GM19025 (cell line): Measurements from ENCODE around the gene PUS7.
A peak's percentile ranks its signal among the peaks of the same experiment; 100 is the strongest.
"Not testable (repeated sequence)": the region's sequence is repeated elsewhere in the genome, so short reads cannot be mapped to it uniquely, and the experiment has no call there.

Experiments
- ATAC-seq: cut with Tn5 transposase; IDR thresholded peaks from one replicate; pipeline ENCODE4 v1.9.1; 2021; ENCODE audit warnings: mild to moderate bottlenecking, low read depth, moderate library complexity; ENCODE audit not compliant: unreplicated experiment

Gene PUS7, protein sequence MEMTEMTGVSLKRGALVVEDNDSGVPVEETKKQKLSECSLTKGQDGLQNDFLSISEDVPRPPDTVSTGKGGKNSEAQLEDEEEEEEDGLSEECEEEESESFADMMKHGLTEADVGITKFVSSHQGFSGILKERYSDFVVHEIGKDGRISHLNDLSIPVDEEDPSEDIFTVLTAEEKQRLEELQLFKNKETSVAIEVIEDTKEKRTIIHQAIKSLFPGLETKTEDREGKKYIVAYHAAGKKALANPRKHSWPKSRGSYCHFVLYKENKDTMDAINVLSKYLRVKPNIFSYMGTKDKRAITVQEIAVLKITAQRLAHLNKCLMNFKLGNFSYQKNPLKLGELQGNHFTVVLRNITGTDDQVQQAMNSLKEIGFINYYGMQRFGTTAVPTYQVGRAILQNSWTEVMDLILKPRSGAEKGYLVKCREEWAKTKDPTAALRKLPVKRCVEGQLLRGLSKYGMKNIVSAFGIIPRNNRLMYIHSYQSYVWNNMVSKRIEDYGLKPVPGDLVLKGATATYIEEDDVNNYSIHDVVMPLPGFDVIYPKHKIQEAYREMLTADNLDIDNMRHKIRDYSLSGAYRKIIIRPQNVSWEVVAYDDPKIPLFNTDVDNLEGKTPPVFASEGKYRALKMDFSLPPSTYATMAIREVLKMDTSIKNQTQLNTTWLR

DNA sequence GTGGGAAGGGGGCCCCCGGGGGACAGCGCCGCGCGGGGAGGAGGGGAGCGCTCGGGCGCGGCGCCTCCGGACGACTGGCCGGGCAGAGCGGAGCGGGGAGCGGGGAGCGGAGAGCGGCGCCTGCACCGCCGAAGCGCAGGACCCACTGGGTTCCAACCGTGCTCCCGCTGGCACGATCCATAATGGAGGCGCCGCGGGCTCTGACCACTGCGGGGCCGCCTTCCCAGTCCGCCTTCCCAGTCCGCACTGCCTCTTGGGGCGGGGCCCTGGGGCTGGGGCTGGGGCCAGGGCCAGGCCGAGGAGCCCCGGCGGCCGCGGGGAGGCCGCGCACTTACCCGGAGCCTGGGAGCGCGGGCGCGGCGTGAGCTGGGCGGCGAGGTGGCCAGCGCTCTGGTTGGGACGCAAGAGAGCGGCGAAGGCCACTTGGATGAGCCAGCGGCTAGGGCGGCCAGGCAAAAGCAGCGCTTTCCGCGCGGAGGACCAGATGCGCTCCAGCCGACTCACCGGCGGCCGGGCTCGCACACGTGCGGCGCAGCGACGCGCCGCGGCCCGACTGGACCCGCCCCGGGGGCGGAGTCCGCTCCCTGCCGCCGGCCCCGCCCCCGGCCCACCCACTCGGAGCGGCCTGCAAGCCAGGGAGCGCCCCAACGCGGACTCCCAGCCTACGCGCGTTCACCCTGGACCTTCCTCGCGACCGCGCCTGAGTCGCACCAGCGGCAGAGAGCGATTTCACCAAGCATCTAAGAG is at the start of gene PUS7:
TSS of gene PUS7 (minus strand) at position 555 of the 747 bp plus-strand sequence. CDS start 13,759 bp downstream, outside the sequence.
- ATAC-seq, result peak; percentile 87

DNA sequence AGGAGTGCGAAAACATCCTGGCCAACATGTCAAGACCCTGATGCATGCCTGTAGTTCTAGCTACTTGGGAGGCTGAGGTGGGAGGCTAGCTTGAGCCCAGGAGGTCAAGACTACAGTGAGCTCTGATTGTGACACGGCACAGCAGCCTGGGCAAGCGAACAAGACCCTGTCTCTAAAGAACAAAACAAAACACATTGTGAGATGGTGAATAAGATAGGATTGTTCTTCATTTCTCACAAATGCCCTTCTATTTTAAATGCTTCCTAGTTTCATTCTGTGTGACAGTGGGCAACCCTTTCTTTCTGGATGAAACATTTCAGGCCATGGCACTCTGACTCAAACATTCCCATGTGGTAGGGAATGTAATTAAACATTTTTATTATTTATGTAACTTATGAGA is 45.8 kb upstream of the PUS7 start:
- no peak for ATAC-seq

DNA sequence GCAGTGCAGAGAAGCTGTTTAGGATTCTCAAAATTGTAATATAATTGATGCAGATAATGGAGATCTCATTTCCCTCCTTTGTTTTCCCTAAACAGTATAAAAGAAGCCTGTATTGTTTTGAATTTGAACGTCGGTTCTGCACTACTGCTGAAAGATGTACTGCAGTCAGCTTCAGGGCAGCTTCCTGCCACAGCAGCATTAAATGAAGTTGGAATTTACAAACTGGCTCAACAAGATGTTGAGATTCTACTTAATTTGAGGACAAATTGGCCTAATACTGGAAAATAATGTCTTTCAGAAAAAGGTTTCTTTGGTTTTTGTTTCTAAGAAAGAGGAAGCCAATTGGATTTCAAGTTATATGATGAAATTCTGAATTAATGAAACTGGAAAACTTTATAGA is 45.0 kb upstream of the PUS7 start:
- ATAC-seq, result no peak

DNA sequence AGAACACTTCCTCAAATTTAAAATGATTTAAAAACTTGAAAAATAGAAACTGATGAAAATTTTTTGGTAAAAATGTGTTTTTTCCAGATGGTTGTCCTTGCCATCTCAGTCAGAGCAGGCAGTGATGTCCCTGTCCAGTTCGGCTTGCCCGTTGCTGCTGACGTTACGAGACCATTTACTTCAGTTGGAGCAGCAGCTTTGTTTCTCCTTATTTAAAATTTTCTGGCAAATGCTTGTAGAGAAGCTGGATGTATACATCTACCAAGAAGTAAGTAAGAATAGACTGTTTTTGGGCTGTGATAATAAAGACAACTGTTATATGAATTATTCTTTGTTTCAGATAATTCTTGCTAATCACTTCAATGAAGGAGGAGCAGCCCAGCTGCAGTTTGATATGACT is 43.1 kb upstream of the PUS7 start:
- no peak for ATAC-seq

DNA sequence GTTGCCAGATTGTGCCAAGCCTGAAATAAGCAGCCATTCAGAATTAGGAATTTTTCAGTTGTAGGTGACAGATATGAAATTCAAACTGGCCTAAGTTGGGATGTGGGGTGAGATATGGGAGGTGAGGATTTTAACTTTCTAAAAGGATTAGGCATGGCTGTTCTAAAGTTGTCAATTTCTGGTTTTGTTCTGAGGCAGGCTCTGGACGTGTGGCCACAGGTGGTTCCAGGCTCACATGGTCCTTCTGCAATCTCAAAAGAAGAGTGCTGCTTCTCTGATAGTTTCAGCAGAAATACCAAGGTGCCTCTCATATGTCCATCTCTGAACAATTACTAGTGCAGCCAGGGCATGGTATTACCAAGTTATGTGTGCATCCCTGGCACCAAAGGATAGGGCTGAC is 37.9 kb upstream of the PUS7 start:
- no peak for ATAC-seq

DNA sequence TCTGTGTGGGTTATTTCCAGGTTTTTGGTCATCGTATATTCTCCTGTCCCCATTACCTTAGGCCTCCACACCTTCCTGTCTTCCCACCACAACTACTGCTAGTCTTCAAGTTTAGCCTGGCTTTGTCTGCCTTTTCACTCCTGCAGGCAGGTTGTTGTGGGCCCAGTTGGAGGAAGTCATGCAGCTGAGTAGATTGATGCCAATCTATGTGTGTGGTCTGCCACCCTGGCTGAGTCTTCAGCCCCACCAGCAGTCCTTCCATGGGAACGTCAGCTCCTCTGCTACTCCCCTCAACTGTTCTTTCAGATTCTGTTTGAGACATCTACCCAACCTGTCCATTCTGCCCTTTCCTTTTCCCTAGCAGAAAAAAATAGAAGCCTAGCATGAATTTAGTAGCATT is 16.3 kb upstream of the PUS7 start:
- ATAC-seq, result no peak

DNA sequence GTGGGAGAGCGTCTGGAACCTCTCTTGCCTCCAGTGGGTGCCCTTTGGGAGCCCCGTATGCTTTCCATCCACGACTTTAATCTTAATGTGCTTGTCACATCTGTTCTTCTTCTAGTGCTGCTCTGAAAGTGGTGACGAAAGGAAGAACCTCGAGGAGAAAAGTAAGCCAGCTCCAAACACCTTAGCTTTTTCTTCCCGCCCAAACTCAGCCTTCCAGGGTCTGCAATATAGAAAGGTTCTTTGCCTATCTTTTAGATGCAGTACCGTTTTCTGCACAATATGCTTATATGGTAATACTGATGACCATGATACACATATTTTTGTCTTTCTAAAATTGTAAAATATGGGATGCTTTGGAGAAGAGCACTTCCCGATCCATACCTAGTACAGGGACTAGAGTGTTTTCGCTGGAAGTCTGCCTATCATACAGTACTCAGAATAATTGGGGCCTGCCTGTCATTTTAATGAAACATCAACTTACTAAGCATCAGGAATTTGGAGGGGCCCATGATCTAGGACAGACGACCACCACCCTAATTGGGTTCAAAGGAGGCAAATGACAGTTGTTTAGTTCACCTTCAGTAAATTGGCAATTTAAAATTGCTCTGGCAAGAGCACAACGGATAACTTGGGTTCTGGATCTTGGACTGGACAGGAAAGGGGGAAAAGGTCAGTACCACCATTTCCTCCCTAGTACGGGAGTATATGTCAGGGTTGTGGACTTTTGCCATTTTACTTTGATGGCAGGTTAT is 10.8 kb upstream of the PUS7 start:
- no peak for ATAC-seq

DNA sequence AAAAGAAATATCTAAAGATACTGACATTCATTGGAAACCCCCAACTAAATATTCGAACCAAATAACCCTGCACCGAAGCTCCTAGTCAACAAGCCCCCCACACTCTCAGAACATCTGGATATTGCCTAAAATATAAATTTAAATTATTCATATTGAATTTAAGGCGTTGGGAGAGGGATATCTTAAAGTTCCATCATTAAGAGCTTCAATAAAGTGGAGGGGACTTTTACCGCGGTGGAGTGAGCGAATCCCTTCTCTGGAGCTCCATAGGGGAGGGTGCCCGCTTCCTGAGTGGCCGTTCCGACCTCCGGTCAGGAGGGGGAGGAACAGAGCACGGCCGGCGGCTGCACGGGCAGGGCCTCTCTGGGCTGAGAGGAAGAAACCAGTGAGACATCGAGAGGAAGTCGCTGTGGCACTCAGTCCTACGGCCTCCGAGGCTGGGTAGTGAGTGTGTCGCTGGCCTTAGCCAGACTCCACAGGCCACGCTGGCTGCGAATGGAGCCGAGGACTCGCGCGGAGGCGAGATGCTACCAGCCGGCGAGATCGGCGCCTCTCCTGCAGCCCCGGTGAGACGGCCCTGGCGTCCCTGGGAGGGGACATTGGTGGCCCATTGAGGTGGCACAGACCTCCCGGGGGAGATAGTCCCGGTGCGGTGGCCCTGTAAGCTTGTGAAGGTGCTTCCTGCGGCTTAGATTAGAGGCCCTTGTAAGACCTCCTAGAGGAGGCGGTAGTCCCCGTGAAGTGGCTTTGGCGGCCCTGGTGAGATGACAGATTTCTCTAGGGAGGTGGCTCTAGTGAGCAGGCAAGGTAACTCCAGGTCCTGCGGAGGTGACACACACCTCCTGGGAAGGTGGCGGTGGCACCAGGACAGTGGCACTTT is 10.0 kb upstream of the PUS7 start, which contains the start of gene RINT1:
TSS of gene RINT1 (plus strand) at position 410 of the 880 bp plus-strand sequence. CDS start at position 525, 115 bp downstream.
- peak; percentile 88 for ATAC-seq

DNA sequence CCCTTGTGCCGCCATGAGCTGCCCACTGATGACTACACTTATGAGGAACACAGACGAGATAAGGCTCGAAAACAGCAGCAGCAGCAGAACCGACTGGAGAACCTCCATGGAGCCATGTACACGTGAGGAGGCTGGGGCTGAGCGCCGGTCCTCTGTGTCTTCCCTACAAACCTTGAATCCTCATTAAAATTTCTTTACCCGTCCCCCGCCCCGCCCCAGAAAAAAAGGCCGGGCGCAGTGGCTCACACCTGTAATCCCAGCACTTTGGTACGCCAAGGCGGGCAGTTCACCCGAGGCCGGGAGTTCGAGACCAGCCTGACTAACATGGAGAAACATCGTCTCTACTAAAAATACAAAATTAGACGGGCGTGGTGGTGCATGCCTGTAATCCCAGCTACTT is 8.5 kb upstream of the PUS7 start:
- ATAC-seq, result no peak

DNA sequence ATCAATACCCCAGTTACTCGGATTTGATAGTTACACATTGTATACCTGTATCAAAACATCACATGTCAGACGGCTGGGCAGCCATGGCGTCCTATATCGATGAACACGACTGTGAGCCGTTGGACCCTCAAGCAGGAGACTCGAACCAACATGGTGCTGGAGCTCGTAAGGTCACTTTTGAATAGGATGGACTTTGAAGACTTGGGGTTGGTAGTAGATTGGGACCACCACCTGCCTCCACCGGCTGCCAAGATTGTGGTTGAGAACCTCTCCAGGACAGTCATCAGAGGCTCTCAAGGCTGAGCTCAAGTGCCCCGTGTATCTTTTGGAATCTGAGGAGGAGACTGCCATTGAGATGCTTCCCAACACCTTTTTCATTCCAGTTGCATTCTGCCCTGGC is 8.1 kb upstream of the PUS7 start:
- ATAC-seq, result no peak

DNA sequence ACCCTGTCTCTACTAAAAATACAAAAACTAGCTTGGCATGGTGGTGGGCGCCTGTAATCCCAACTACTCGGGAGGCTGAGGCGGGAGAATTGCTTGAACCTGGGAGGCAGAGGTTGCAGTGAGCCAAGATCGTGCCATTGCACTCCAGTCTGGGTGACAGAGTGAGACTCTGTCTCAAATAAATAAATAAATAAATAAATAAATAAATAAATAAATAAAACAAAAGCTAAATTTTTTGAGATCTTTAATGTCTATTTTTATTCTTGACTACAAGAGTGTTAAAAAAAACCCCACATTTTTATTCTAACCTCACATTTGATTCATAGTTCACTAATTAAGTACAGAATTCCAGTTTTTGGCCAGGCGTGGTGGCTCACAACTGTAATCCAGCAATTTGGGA is 5.7 kb upstream of the PUS7 start:
- not testable (repeated sequence) for ATAC-seq

DNA sequence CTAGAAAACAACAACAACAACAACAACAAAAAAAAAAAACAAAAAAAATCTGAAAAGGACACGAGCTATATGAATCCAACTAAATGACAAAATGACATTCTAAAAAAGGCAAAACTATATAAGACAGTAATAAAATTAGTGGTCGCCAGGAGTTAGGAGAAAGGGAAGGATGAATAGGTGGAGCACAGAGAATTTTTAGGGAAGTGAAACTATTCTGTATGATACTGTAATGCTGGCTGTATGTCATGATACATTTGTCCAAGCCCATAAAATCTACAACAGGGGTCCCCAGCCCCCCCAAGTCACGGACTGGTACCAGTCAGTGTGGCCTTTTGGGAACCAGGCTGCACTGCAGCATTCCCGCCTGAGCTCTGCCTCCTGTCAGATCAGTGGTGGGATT is 2.8 kb upstream of the PUS7 start:
- ATAC-seq, result no peak

DNA sequence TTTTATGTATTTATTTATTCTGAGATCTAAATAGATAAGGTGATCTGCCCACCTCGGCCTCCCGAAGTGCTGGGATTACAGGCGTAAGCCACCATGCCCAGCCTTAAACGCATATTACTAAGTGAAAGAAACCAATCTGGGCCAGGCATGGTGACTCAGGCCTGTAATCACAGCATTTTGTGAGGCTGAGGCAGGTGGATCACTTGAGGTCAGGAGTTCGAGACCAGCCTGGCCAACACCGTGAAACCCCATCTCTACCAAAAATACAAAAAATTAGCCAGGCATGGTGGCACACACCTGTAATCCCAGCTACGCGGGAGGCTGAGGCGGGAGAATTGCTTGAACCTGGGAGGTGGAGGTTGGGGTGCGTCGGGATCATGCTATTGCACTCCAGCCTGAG is 2.4 kb upstream of the PUS7 start:
- ATAC-seq, result not testable (repeated sequence)

DNA sequence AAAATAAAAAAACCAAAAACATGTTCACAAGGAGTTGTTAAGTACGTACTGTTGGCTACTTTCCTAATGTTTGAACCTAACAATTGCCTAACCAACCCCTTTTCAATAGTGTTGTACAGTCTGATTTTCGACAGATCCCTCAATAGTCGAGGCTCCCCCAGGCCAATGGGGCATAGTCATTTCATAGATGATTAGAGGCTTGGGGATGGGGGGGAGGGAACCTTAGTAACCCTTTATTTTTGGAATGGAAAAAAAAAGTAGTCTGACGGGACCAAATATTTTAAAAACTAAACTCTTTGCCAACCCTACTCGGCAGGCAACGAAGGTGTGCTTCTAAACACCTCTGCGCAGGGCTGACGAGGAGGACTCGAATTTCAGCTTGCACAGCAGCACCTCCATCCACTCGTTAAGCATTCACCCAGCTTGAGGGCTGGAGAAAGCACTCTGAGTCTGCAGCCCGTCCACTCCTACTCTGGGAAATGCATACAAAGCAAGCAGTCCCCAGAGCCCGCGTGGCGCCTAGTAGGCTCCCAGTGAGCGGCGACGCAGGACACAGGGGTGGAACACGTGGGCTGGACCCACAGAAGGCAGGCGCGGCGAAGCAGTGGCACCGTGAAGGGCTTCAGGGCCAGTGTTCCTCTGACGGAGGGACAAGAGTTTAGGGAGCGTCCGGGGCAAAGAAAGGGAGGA is 899 bp downstream of the PUS7 start:
- peak; percentile 16 for ATAC-seq

DNA sequence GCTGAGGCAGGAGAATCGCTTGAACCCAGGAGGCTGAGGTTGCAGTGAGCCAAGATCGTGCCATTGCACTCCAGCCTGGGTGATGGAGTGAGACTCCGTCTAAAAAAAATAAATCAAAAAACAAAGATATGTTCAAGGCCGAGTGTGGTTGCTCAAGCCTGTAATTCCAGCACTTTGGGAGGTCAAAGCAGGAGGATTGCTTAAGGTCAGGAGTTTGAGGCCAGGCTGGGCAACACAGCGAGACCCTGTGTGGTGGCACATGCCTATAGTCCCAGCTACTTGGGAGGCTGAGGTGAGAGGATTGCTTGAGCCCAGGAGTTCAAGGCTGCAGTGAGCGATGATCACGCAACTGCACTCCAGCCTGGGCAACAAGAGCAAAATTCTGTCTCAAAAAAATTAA is 1.5 kb downstream of the PUS7 start:
- not testable (repeated sequence) for ATAC-seq

DNA sequence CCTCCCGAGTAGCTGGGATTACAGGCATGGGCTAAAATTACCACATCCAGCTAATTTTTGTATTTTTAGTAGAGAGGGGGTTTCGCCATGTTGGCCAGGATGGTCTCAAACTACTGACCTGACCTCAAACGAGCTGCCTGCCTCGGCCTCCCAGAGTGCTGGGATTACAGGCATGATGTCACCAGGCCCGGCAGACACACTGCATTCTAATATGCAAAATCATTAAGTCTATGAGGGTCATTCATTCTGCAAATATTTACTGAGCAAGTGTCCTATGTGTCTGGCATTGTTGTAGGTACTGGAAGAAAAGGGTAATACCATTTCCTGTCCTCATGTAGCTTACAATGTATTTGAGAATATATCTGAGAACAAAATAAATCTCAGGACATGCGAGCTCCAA is 2.7 kb downstream of the PUS7 start:
- no peak for ATAC-seq

DNA sequence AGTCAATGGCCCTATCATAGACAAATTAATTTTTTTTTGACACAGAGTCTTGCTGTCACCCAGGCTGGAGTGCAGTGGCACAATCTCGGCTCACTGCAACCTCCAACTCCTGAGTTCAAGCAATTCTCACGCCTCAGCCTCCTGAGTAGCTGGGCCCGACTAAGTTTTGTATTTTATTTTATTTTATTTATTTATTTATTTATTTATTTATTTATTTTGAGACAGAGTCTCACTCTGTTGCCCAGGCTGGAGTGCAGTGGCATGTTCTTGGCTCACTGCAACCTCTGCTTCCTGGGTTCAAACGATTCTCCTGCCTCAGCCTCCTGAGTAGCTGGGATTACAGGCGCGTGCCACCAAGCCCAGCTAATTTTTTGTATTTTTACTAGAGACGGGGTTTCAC is 6.5 kb downstream of the PUS7 start:
- ATAC-seq, result not testable (repeated sequence)

DNA sequence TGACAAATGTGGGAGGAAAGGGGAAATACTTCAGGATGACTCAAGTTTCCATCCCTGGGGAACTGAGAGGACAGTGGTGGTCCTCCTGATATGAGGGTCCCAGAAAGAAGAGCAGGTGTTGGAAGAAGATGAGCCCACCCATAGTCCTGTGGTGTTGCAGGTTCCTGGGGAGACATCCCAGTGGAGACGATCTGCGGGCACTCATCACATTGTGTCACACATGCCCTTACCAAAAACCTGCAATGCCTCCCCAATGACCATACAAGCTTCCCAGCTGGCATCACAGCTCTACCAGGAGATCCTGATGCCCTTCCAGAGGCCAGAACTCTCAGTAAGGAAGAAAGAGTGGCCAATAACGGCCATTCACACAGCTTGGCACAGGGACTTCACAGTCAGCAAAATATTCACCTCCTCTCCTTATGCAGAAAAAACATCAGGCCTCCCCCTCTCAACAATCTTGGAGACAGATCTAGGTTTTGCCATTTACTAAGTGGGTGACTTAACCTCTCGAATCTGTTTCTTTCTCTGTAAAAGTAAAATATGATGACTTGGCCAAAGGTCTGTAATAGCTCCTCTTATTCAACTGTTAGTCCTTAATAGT is 9.0 kb downstream of the PUS7 start:
- no peak for ATAC-seq

DNA sequence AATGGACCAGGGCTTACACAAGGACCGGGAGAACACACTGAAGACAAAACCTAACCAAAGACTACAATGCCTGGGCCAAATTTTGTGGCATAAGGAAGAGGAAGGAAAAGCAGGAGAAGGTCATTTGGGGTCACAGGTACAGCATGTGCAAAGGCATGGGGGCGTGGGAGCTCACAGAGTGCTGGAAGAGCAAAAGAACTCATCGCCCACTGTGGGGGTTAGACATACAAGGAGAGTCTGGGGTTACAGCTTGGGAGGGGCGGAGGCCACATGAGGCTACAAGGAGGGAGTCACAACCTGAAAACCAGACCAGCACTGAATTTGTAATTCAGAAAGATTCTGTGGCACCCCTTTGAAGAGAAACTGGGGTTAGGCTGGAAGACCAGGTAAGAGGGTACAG is 9.7 kb downstream of the PUS7 start:
- ATAC-seq, result no peak
